NCI-H526 treated with DMSO at 0.1 percent for 48 hours (cell line): ENCODE measurements around the gene TAPT1.
A peak's percentile ranks its signal among the peaks of the same experiment; 100 is the strongest.

ENCODE experiments used
- DNase-seq: peaks from one replicate; lab custom pipeline; 2025; lab: John Stamatoyannopoulos, UW

Gene TAPT1

DNA sequence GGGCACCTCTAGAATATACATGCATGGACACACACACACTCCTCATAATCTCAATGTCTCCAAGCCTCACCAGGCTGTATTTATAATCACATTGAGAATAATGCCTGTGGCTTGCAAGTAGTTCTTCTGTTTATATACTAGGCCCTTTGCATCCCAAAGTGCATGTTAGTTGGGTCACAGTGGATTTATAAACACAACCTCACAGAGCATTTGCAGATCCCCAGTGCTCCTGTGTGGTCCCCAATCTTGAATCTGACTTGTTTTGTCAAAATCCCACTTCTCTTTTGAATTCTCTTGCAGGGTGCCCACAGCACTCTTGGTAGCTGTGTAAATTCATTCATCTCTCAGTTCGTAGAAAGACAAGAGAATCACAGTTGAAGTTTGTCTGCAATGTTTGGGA, 92.9 kb downstream of the TAPT1 start:
- no peak for DNase-seq

DNA sequence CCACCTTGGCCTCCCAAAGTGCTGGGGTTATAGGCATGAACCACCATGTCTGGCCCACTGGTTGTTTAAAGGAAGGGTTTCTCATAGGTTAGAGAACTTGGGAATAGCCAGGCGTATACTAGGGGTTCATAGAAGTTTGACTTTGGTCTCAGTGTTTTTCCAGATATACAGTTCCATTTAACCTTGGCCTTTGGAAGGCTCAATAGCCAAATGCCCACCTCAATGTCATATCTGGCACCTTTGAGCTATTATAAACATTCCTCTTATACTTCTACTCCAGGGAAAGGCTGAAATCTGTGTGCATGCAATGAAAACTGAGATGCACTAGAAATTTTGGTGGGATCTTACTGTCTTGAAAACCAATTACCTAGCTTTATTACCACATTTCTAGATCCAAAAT, 95.0 kb downstream of the TAPT1 start:
- no peak for DNase-seq

DNA sequence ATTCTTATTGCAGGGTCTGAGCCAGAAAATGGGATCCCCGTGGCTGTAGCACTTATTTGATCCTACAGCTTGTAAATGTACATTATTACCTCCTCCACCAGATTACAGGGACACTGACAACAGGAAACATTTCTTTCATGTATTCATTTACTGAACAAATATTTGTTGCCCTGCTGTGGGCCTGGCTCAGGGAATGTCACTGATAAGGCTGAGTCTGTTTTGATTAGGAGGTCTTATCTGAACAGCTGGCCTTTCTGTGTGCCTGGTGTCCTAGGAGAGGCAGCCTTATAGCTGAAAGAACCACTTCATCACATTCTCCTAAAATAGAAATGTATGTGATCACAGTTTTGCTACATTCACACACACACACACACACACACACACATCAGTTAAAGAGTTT, 96.9 kb downstream of the TAPT1 start:
- no peak for DNase-seq

DNA sequence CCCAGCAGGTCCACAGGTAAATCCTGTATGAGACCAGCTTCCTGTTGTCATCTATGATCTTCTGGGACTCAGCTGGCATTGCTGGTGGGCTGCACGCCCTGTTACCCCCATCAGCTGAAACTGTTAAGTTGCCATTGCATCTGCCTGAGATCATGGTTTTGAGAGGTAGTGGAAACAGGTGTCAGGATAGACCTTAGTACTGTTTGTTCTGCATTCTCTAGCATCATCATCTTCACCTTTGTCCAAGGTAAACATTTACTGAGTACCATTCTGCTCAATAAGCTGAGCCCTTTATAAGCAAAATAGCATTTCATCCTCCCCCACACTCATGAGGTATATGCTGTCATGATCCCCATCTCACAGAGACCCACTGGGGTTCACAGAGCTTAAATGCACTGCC, 99.6 kb downstream of the TAPT1 start:
- no peak for DNase-seq

DNA sequence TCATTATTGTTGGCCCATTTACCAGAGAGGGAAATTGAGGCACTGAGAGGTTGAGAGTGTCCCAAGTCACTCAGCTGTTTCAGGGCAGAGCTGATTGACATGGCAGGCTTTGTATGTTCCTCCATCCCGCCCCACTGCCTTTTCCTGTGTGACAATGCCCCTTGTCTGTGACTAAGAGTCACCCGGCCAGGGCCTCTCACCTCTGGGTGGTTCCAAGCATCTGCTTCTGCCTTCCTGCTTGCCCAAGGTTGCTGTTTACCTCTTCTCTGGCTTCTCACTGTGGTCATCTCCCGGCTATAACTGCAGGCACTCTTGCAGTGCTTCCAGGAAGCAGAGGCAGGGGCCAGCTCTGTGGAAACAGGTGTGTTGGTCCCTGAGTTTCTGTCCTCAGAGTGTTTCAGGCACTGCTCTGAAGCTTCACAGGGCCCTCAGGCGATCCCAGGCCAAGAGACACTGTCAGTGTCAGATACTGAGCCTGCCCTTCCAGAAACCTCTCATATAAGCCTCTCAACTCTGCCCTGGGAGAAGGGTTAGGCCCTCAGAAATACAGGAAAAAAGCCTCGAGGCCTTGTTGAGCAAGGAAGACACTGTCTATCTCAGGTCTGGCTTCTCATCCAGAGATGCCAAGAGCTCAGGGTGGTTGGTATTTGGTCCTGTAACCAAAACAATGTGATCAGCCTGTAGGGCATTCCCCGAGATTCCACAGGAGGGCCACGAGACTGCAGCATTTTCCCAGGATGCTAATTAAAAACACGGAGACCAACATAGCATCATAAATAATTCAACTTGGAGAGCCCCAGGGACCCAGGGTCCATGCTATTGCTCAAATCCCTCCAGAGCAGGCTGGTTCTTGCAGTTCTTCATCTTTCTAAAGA, 100.5 kb downstream of the TAPT1 start:
- no peak for DNase-seq

DNA sequence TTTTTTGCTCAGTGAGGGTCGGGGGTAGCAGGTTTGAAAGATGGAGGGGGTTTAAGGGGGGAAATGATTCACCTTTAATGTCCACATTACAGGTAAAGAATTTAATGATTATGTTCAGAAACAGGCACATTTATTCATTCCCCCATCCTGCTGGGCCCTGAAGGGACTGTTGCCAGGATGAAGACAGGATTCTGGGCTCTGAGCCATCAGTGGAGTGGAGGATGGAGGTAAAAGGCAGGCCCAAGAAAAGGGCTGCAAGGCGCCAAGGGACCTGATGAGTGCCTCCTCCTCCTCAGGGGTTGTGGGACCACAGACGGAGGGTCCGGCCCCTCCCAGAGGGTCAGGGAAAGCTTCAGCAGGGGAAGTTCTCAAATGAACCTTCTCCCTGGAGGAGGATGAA, 102.0 kb downstream of the TAPT1 start:
- DNase-seq: no peak

DNA sequence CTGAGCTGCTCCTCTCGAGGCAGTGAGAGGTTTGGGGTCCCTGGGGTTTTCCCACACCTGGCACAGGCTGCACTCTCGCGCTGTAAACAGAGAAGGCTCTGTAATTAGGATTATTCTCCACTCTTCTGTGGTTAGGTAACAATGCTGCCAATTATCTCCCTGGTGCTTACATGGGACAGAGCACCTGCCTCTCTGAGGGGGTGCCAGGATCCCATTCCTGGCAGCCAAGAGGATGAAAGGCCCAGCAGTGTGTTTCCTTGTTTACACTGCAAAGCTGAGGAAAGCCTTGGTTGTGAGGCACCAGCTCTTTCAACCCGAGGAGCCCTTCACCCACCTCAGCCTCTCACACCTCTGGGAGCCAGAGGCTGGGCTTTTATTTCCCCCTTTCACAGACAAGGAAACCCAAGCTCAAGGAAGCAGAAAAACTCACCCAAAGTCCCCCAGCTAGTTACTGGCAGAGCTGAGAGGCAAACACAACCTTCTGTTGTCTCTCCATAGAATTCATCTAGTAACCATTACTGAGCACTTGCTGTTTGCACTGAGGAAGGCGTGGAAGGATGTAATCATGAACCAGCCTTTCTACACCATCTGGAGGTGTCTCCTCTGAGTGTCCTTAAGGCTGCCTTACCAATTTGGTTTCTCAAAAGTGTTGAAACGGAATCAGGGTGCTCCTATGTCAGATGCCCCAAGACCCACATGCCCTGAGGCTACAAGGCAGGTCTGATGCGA, 102.8 kb downstream of the TAPT1 start:
- peak; percentile 34 for DNase-seq

DNA sequence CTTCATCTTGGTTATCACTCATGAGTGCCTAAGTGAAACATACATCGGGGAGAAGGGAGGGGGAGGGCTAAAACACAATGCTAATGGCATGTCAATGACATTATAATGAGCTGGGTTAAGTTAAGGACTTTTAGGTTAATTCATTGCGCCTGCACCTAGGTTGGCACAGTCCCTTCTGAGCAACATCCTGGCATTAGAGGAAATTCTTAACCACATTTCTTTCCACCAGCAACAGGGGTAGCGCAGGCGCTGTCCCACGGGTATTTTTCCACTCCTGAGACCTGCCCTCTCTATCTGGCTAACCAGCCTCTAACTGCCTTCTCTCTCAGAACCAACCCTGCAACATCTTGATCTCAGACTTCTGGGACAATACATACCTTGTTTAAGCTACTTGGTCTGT, 103.5 kb downstream of the TAPT1 start:
- DNase-seq: no peak

DNA sequence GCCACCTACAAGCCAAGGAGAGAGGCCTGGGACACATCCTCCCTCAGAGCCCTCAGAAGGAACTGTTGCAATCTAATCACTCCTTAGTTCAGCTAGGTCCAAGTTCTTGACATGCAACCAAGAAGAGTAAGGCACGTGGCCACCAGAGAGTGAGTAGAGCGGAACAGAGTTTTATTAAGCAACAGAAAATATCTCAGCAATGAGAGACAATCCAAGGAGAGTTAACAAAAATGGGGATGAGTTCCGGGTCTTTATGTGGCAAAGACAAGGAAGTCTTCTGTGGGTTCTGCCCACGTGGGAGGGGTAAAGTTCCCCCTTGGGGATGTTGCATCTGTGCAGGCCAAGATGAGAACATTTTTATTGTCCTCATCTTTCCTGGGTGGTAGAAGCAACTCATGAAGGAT, 104.0 kb downstream of the TAPT1 start:
- no peak for DNase-seq

DNA sequence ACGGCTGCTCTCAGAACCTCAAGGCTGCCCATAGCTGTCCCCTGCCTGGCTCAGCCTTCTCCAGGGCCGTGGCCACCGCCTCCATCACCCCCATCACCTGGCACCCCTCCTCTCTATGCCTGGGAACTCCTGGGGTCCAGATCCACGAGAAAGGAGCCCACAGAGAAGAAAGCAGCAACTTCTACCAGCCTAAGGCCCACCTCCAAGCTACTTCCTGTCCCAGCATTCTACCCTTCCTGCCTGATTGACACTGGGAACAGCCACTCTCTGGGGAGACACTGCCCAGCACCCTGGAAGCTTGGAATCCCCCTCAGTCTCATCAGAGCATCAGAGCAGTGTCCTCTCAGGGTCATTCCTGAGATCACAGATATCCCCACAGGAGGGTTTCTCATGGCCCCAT, 105.6 kb downstream of the TAPT1 start:
- DNase-seq: no peak

DNA sequence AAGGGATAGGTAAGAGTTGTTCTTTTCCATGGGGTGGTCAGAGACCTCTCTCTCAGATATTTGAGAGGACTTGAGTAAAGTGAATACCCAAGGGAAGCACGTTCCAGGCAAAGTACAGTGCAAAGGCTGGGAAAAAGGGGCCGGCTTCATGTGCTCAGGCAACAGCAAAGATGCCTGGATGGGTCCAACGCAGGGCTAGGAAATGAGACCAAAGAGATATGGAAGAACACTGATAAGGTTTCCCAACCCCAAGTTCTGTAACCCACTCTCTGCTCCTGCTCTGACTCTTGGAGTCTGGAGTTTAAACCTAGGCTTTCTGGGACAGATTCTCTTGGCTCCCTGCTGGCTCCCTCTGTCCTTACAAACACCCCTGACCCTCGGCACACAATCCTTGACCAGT, 106.3 kb downstream of the TAPT1 start:
- DNase-seq: no peak

DNA sequence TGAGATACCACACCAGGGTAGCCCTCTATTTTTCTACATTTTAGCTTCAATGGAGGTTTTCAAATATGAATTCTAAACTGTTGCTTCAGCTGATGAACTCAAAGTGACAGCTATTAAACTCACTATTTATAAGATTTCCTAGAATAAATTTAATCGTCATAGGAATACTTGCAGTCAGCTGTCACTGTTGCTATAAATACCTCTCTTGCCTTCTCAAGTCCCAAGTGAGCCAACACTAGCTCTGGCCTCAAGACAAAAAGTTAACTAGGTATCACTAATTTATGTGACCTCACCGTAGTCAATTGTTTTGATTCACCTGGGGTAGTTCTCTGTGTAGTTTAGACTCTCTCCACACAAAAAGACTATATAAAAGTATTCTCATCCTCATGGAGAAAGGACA, 108.2 kb downstream of the TAPT1 start:
- DNase-seq: no peak

DNA sequence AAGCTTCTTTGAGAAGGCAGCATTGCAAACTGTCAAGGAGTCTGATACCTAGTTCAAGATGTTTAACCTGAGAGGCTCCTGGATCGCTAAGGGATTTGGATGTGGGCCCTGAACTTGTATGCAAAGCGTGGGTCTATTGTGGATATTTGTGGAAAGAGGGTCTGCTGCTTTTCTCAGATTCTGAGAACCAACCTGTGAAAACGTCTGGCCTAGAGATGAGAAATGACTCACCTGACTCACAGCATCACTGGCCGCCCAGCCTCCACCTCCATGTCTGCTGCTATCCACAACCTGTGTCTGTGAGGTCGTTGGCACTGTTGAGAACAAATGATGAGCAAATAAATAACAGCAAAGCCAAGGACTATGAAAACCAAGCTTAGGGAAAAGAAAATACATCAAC, 109.1 kb downstream of the TAPT1 start:
- DNase-seq: no peak

DNA sequence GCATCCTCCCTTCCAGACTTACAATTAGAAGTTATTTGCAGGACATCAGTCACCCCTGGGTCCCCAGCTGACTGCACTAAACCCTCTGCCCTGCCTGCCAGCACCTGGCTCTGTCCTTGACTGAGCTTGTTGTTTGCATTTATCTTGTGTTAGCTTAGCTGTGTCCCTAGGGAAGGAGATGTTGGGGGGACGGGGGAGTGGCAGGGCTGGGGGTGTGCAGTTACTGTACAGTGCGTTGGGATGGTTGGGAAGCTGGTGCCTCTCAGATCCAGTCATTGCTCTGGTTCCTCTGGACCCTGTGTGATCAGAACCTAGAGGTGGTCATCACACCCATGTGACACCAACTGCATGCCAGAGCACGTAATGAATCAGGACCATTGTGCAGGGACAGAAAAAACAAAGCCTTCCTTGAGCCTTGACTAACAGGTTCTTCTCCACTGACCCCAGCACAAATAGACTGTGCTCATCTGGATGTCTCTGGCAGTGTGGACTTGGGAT, 109.7 kb downstream of the TAPT1 start:
- no peak for DNase-seq

DNA sequence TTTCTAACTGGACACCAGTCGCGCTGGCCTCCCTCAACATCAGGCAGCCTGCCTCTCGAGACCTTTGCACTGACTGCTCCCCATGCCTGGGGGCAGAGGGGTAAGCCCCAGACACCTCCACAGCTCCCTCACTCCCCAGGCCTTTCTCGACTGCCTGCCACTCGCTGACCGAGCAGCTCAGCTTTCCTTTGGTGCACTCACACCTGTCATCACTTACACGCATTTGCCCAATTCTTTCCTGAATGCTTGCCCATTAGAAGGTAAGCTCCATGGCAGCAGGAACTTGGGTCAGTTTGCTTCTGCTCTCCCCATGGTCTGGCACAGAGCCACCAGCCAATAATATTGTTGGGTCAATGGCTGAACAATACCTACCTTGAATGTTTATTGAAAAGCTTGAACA, 110.3 kb downstream of the TAPT1 start:
- no peak for DNase-seq

DNA sequence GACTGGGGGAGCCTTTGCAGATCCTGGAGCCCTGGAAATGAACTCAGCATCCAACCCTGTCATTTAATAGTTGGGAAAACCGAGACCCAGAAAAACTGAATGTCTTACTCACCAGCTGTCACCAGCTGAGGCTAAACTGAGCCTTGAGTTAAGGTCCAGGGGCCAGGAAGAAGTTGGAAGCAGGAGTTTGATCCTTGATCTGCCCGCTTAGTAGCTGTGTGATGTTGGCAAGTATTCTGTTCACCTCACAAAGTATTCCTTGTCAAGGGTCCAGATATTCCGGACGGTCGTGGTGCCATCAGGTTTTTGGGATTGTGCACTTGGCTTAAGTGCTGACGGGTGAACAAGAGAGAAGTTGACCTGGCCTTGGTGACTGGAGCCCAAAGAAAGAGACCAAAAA, 111.7 kb downstream of the TAPT1 start:
- no peak for DNase-seq

DNA sequence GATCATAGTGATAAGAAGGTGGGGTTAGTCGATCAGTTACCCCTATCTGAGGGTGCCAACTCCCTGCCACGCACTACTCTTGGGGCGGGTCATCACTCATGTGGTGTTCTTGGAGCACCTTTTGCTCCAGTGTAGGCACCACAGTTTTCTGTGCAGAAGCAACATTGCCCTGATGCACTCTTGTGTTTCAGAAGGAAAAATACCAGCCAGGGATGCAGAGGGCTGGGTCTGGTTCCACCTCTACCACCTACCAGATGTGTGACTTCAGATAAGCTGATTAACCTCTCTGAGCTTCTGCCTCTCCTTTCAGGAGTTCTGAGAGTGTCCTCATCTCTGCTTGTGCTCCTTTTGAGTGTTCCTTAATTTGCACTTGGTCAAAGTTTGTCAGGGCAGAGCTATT, 112.5 kb downstream of the TAPT1 start:
- no peak for DNase-seq

DNA sequence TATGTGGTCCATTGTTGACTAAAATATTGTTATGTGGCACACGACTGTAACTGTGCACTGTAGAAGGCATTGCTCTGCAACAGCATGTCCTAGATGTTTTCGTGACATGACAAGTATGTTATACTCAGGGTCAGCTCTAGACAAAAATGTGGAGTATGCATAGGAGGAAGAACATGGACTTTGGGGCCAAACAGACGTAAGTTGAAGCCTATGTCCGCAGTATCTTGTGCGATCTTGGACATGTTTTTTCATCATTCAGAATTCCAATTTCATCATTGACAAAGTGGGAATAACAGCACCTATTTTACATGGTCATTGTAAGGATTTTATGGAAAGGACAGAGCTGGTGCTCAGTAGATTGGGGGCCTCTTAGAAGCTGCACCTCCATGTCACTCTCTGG, 114.7 kb downstream of the TAPT1 start:
- DNase-seq: no peak

DNA sequence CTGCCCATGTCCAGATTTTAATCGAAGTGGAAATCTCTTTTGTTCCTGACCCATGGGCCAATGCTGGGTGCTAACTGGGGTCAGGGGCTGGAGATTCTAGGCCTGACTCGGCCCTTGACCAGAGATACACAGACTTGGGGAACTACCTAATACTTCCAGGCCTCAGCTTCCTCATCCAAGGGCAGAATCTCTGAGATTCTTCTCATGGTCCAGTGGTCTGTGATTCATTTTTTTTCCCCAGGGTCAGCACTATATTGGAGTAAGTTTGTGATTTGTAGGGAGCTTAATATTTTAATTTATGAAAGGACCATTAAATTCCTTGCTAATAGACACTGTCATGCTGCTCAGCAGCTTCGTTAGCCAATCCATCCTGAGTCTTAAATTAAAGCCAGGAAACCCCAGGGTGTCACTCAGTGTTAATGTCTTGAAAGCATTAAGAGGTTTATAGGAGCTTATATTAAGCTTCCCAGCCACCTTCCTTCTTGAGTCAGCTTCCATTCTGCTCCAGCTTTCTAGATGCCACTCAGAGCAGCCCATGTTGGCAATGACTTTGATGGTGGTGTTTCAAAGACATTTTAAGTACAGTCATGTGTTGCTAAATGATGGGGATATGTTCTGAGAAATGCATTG, 115.5 kb downstream of the TAPT1 start:
- no peak for DNase-seq
